ENCODE data around the gene COL23A1.

COL23A1 gene

GRCh38 chr5:178457471-178457870 is 132.7 kb downstream of the COL23A1 start:
- no peak for DNase-seq (ENCODE audit: low spot score)
- in situ Hi-C loops (cut with MboI; ENCODE audit: low sequenced_read_pairs, unreplicated experiment) = no loop called here
- no peak for TF ChIP-seq CTCF (IDR thresholded peaks at IDR 0.05; ENCODE audit: borderline replicate concordance, control extremely low read depth, extremely low read depth, insufficient read depth, missing control alignments)

- TF ChIP-seq CTCF (IDR thresholded peaks at IDR 0.05; ENCODE audit: borderline replicate concordance, control extremely low read depth, extremely low read depth, insufficient read depth, missing control alignments) = no peak
- in situ Hi-C loops (cut with MboI; ENCODE audit: low sequenced_read_pairs, unreplicated experiment) = no loop called here
- no peak for DNase-seq (ENCODE audit: low spot score)
These were observed 134.7 kb downstream of the COL23A1 start for GRCh38 chr5:178455480-178455835.

GRCh38 chr5:178454821-178455479 is 135.2 kb downstream of the COL23A1 start:
- no peak for TF ChIP-seq CTCF (IDR thresholded peaks at IDR 0.05; ENCODE audit: borderline replicate concordance, control extremely low read depth, extremely low read depth, insufficient read depth, missing control alignments)
- no peak for DNase-seq (ENCODE audit: low spot score)
- in situ Hi-C loops (cut with MboI; ENCODE audit: low sequenced_read_pairs, unreplicated experiment) = no loop called here

GRCh38 chr5:178454303-178454702 is 135.9 kb downstream of the COL23A1 start:
- in situ Hi-C loops (cut with MboI; ENCODE audit: low sequenced_read_pairs, unreplicated experiment) = no loop called here
- DNase-seq (ENCODE audit: low spot score) = no peak
- TF ChIP-seq CTCF (IDR thresholded peaks at IDR 0.05; ENCODE audit: borderline replicate concordance, control extremely low read depth, extremely low read depth, insufficient read depth, missing control alignments) = no peak

GRCh38 chr5:178453224-178453623 is 137.0 kb downstream of the COL23A1 start:
- in situ Hi-C loops (cut with MboI; ENCODE audit: low sequenced_read_pairs, unreplicated experiment) = no loop called here
- DNase-seq (ENCODE audit: low spot score) = no peak
- no peak for TF ChIP-seq CTCF (IDR thresholded peaks at IDR 0.05; ENCODE audit: borderline replicate concordance, control extremely low read depth, extremely low read depth, insufficient read depth, missing control alignments)

GRCh38 chr5:178450121-178451028 is 139.8 kb downstream of the COL23A1 start:
- no peak for TF ChIP-seq CTCF (IDR thresholded peaks at IDR 0.05; ENCODE audit: borderline replicate concordance, control extremely low read depth, extremely low read depth, insufficient read depth, missing control alignments)
- no peak for DNase-seq (ENCODE audit: low spot score)
- in situ Hi-C loops (cut with MboI; ENCODE audit: low sequenced_read_pairs, unreplicated experiment) = no loop called here
